ENCODE measurements around the gene KCNQ1.

- TF ChIP-seq SETDB1 (CRISPR knock-in tag; IDR thresholded peaks at IDR 0.05; ENCODE audit: borderline replicate concordance) (no peak), EP300 (IDR thresholded peaks at IDR 0.05; ENCODE audit: low read depth in 2 of 2, low read length in 2 of 2) (no peak), EP300 (CRISPR knock-in tag; IDR thresholded peaks at IDR 0.05; ENCODE audit: borderline replicate concordance) (no peak), ZNF761 (CRISPR knock-in tag; conservative IDR thresholded peaks at IDR 0.05) (no peak), FOXK1 (CRISPR knock-in tag; IDR thresholded peaks at IDR 0.05; ENCODE audit: borderline replicate concordance, low read depth) (no peak), ZNF564 (CRISPR knock-in tag; IDR thresholded peaks at IDR 0.05) (no peak), MLXIP (CRISPR knock-in tag; IDR thresholded peaks at IDR 0.05; ENCODE audit: borderline replicate concordance) (no peak)
Measured at GRCh38 chr11:2482745-2483144, 37.9 kb downstream of the KCNQ1 start.

All from HepG2 (cell line).